T-helper 2 cell (primary cell): ENCODE measurements around the gene LRRC2.
"Not testable (repeated sequence)": the region's sequence is repeated elsewhere in the genome, so short reads cannot be mapped to it uniquely, and the experiment has no call there.

Experiments used
- DNase-seq, 5 experiments: peaks; one replicate each; pipeline versions ENCODE4 v3.0.0 to v3.0.0-alpha.2; 2012 to 2022

Gene LRRC2

GRCh38 chr3:46580675-46581074 lies 14.6 kb upstream of the LRRC2 start:
- no peak for DNase-seq

DNA sequence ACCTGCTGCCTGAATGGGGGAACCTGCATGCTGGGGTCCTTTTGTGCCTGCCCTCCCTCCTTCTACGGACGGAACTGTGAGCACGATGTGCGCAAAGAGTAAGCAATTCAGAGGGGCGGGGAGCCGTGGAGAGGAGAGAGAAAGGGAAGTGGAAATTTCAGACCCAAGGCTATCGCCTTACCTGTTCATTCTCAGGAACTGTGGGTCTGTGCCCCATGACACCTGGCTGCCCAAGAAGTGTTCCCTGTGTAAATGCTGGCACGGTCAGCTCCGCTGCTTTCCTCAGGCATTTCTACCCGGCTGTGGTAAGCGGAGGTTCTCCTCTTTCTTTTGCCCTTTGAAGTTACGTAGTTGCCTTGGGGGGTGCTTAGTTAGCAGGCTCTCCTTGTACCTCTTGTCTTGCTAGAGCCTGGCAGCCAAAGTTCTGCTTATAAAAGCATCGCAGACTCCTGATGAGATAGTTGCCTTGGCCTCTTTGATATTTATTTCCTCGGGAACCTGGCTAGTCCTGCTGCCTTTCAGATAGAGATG lies 13.7 kb upstream of the LRRC2 start:
- no peak for DNase-seq

GRCh38 chr3:46578973-46579755 lies 13.1 kb upstream of the LRRC2 start:
- DNase-seq, result no peak

GRCh38 chr3:46577580-46578249 lies 11.6 kb upstream of the LRRC2 start:
- DNase-seq, result not testable (repeated sequence)

GRCh38 chr3:46576879-46577278 lies 10.8 kb upstream of the LRRC2 start:
- no peak for DNase-seq

DNA sequence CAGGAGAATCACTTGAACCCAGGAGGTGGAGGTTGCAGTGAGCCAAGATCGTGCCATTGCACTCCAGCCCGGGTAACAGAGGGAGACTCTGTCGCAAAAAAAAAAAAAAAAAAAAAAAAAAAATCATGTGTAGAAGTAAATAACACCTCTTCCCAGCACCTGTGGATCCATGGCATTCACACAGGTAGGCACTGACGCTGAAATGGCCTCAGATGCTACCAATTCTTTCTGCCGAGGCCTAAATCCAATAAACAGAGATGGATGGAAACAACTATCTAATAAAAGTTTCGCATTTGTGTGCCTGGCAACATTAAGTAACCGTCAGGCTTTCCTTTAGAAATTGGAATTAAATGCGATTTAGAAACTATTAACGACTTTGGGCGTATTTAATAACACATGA lies 10.3 kb upstream of the LRRC2 start:
- no peak for DNase-seq

DNA sequence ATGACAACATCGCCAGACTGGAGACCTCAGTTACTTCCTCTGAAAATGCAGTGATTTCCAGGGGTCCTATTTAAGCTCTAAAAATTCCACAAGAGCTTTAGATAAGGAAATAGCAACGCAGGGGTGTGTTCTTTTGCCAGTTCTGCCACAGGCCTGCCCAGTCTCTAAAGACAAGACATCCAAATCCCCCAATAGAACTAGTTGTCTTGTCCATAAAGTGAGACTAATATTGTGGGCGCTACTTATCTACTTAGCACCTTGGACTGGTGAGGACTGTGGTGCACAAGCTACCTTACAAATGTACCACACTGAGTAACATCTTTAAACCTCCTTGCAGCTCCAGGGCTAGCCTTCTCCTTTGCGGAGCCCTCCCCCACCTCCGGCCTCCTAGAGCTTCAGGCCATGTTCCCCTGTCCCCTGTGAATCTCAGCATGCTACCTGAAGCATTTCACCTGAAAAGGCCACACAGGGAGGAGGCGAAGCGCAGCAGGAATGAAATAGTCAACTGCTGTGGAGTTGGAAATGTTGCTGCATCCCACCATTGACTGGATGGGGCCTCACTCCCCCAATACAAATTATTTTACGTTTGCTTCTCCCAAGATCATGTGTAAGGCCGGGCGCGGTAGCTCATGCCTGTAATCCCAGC lies 9.6 kb upstream of the LRRC2 start:
- no peak for DNase-seq

GRCh38 chr3:46574881-46575576 lies 8.9 kb upstream of the LRRC2 start:
- DNase-seq, result no peak

- DNase-seq, result no peak
Observed at GRCh38 chr3:46574243-46574646, 8.1 kb upstream of the LRRC2 start.

DNA sequence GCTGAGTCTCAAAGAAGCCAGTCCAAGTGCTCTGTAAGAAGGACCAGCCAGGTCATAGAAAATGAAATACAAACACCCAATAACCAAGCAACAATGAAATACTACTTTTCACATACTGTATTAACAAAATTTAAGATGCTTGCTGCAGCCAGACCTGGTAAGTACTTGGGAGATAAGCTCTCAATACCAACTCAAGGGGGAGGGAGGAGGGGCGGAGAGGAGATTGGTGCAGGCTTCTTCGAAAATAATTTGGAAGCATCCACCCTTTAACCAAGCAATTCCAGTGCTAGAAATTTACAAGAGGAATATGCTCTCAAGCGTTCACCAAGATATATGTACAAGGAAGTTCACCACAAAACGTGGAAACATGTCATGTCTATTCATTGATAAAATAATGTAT lies 7.6 kb upstream of the LRRC2 start:
- no peak for DNase-seq

GRCh38 chr3:46571684-46572083 lies 5.6 kb upstream of the LRRC2 start:
- DNase-seq, result no peak

GRCh38 chr3:46565607-46566039 lies 479 bp downstream of the LRRC2 start:
- no peak for DNase-seq

GRCh38 chr3:46565077-46565476 lies 1.0 kb downstream of the LRRC2 start:
- no peak for DNase-seq

DNA sequence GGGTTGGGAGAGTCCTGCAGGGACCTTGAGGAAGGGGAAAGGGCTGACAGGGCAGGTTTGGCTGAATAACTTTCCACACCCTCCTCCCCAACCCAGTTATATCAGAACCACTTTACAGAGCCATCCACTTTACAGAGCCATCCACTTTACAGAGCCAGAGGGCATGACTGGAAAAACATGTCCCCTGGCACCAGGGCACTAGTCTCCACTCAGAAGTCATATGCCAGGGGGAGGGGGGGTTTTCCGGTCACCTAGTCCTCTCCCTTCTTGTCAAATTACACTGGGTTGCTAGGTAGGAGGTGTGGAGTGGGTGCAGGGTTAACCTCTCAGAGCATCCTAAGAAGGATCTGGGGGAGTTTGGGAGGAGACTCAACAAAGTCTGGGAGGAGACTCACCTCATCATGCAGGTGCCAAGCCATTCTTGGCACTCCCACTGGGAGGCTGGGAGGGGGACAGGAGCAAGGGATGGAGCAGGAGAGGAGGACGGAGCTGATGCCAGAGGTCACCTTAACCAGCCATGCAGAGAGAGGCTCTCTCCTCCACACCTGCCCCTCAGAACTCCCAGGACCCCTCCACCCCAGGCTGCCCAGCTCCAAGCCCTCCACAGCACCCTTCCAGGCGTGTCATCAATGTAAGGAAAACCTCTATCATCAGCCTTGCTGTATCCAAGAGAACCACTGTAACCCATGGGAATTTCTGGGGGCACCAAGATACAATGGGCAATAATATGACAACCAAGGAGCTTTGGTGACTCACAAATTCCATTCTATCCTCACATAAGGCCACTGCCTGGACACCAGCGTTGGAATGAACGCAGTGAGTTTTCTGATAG lies 1.7 kb downstream of the LRRC2 start:
- DNase-seq, result no peak

GRCh38 chr3:46561951-46562350 lies 4.2 kb downstream of the LRRC2 start:
- peak in 1 of 5 experiments; percentile 43 for DNase-seq

DNA sequence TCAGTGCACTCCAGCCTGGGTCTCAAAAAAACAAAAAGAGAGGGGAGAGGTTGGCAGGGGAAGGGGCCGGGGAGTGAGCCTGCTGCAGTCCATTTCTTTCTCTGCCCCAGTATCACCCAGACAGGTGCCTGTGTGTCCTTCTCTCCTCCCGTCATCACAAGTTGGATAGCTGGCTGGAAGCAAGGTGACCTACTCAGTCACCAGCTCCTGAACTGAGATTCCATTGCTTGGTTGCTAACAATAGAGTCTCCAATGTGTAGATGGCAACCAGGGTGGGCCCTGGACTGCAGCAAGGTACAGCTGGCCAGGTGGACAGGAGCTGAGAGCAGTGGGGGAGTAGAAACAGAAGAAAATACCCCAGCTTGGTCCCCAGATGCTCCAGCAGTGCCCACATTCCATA lies 4.6 kb downstream of the LRRC2 start:
- no peak for DNase-seq

DNA sequence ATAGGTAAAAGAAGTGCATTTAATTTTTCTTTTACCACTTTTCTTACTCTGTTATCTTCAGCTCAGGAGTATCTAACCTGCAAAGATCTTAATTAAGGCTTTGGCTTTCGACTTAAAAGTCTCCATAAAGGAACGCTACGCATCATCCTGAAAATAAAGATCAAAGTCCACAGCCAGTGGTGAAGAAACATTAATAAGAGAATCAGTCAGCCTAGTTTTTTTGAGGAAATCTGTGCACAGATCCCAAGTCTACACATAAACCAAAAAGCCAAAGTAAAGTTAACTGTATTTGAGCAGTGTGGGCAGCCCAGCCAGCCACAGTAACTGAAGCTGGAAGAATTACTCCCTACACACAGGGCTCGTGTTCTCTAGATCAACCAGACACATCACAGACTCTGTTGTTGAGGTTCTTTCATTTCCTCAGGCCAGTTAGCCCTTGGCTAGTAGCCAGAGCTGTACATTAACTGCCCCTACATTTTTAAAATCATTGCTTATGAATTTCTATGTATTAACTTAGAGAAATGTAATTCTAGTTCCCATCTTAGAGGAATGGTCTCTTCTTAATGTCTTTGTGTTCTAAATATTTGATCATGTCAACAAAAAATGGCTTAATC lies 6.9 kb downstream of the LRRC2 start:
- DNase-seq, result no peak

GRCh38 chr3:46558184-46559043 lies 7.7 kb downstream of the LRRC2 start:
- DNase-seq, result peak; percentile 29 to 85 (median 61)

GRCh38 chr3:46557814-46558183 lies 8.3 kb downstream of the LRRC2 start:
- no peak for DNase-seq

DNA sequence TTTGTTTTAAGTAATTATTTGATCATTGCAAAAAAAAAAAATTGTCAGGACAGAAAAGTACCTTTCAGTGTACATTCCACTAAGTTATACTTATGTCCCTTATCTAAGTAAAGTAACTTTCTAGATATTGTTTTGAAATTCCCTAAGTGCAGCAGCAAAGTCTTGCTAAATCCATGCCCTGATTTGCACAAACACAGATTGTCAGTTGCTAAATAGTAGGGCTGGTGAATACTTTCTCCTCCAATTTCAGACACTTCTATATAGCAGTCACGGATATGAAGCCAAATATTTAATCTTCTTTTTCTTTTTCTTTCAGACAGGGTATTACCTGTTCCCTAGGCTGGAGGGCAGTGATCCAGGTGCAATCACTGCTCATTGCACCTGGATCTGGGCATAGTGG lies 12.9 kb downstream of the LRRC2 start:
- DNase-seq, result no peak

- no peak for DNase-seq
Observed at GRCh38 chr3:46552538-46552937, 13.6 kb downstream of the LRRC2 start.
